Activated CD4-positive, alpha-beta T cell treated with anti-CD3 and anti-CD28 coated beads, Interleukin-2, amount 50 U/mL, for 24 hours (primary cell): ENCODE results near the gene ESPNL.

Experiments used
- DNase-seq, 2 donors: peaks; one replicate each; pipeline ENCODE4 v3.0.0-alpha.2; 2020; ENCODE audit warnings: low read depth in 1 of 2, low spot score in 1 of 2

Gene ESPNL

DNA sequence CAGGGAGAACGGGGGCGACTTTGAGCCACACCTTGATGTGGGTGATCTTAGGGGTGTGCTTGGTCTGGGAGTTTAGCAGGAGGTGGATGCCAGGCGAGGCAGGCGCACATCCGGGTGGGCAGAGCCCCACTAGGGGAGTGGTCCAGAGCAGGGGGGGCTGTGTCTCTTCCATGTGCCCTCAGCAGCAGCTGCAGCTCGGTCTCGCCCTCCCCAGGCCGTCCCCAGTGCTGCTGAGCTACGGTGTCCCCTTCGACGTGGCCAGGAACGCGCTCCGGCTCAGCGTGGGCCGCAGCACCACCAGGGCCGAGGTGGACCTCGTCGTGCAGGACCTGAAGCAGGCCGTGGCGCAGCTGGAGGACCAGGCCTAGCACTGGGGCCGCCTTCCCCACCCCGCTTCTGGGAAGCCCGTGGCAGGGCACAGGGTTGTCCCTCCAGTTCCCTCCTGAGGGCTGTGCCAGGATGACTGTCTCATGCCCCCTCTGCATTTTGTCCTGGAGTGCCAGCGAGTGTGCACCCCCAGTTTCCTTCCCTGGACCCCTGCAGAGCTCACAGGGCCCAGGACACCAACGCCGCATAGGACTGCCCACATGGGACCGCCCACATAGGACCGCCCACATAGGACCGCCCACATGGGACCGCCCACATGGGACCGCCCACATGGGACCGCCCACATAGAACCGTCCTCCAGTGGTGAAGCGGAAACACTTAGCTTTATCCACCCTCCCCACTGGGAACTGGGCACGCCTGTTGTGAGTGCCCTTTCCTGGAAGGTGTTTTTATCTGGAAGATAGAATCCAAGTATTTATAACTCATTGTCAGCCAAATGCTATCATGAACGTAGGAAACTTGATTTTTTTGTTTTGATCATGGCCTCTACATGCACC, 1.9 kb upstream of the ESPNL start:
- DNase-seq = no peak

DNA sequence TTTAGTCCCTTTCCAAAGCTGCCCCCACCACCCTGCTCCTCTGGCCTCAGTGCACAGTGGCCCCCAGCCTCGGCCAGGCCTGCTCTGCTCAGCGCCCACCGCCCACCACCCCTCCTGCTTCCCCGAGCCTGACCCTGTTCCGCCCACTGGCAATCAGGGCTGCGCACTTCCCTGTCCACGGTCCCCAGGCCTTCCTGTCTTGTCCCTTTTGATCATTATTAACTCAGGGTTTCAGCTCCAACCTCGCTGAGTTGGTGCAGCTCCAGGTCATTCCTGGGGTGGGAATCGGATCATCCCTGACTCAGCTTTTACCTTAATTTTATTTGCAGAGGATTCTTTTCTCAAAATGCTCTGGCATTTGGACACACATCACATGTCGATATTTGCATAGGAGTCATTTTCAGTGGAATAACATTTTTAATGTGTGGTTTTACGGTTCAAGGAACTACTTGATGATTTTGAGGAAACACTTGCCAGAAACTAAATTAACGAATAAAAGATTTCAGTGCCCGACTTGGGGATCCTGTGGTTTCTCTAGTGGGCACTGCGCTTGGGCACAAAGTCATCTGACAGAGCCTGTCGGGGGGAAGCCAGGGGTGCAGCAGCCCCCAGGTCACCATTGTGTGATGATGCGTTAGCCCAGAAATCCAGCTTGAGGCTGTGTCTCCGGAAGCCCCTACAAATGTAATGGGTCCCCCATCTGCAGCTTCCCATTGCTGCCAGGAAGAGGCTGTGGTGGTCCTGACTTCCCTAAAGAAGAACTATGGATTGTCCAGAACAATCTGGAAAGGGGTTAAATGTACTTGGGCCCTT, 1.0 kb upstream of the ESPNL start:
- no peak for DNase-seq

DNA sequence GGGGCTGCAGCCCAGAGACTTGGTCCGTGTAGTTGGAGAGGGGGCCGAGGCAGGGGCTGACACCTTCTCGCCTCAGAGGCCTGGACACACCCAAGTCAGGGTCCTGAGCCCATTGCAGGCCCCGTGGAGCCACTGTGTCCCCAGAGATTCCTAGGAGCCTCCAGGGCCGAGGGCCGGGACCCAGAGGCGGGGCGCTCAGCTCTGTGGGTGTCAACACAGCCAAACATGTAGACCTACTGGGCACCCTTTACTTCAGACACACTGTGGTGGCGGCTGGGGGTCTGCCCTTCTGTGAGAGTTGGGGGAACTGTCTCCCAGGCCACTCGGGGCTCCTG, 459 bp upstream of the ESPNL start:
- no peak for DNase-seq

DNA sequence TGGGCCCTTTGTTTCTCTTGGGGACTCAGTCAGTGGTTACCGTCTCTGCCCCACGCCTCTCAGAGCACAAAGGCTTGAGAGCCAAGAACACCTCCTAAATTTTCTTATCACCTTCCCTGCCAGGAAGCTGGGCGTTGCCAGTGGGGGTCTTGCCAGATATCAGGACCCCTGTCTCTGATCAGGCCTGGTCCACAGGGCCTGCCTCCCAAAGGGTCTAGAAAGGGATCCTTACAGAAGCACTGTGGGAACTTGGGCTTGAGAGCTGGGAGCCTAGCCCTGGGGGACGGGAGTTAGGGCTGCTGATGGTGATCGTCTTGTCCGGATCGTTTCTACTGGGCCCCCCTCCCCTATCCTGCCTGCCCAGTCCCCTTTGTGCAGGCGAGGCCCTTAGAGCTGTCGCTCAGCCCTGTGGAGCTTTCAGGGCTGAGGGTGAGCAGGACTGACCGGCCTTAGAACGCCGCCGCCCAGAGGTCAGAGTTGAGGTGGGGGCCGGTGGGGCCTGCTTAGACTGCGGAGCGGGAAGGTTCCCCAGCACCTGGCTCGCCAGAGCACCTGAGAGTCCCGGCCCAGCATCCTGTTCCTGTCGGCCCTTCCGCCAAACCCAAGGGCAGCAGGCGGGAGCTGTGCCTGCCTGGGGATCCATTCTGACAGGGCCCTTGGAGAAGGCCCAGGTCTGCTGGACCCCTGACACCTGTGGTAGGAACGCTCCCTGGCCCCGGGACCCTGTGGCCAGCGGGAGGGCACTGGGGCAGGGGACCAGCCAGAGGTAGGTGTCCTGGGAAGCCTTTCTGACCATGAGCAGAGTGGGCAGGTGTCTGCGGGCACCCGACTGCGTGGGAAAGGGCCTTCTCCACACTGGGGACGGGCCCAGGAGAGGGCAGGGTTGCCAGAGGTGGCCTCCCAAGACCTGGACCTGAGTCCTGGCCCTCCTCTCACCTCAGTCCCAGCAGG, 956 bp downstream of the ESPNL start:
- DNase-seq = no peak

DNA sequence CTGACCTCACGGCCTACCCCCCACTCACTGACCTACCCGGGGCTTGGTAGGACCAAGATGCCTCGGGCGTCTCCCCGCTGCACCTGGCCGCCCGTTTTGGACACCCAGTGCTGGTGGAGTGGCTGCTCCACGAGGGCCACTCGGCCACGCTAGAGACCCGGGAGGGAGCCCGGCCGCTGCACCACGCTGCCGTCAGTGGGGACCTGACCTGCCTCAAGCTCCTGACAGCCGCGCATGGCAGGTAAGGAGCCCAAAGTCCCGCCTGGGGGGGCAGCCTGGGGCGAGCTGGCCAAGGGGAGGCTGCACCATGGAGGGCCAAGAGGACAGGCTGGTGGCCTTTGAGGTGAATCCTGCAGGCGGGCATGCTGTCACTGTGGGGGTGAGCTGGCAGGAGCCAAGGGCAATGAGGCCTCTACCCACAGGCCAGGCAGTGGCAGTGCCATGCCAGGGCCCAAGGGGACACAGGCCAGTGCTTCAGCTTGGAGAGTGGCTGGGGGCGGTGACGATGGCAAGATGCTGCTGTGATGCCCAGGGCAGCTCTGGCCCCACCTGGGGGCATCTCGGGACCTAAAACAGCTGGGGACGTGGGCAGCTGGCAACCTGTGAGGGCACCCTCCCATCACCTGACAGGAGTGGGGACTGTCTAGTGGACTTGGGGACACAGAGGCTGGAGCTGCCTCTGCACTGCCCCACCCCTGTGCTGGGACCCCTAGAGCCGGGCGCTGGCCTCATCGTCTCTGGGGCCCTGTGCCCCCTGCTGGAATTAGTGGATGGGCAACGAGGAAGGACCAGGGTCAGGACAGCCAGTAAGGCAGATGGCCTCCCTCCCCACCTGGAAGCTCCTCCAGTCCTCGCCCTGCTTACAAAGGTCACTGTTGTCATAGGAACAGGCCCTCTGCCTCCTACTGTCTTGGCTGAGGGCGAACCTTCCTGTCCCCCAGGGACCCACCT, 2.0 kb downstream of the ESPNL start:
- DNase-seq = no peak

DNA sequence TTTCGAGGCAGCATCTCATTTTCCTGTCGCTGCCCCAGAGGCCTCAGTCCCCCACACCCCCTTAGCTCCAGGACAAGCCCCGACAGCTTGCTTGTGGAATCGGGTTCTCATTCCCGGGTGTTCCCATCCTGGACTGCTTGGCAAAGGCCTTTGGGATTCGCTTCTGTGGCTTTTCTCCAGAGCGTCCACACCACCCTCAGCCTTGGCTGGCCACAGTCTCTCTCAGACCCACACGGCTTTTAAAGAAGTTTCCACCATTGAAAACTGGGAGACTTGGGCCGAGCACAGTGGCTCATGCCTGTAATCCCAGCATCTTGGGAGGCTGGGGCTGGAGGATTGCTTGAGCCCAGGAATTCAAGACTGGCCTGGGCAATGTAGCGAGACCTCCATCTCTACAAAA, 2.7 kb downstream of the ESPNL start:
- no peak for DNase-seq

DNA sequence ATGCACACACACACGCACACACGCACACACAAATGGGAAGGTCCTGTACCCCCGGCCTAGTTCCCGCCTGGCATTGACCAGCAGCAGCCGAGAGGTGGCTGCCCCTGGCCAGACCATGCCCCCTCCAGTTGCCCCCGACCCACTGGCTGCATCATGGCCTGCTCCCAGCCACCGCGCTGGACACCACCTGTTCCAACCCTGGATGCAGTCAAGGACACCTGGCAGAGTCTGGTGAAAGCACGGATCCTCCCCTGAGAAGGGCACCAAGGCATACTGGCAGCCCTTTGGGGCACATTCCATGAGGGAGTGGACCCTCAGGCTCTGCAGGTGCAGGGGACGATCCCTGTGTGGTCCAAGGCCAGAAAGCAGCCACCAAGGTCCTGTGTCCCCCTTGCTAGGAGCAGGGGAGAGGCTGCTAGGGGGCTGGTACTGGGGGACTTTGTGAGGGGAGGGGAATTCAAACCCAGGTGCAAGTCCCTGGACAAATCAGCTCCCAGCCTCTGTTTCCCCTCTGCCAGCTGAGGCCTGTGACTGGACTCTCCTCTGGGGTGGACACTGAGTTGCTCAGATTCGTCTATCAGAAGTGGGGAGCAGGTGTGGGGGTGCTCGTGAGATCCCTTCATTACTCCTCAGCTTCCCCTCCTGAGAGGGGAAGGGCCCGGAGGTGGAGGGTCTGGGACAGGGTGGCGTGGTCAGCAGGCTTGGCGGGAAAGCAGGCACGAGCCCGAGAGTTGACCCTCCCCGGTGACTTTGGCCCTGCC, 3.5 kb downstream of the ESPNL start:
- DNase-seq = no peak

DNA sequence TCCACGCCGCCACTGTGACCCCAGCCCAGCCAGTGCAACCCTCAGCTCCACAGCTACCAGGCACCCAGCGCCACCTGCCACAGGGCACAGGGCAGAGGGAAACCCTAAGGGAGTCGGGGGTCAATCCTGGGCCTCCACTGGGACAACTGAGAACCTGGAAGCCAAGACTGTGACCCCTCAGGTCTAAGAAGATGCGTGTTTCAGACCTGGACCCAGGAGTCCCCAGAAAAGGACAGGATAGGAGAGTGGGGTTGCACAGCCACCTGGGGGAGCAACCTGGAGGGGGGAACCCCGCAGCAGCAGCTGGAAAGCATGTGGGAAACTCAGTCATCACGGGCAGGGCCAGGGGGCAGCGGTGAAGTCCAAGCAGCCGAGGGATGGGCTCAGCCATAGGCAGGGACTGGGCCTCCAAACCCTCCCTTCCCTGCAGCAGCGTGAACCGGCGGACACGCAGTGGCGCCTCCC, 4.1 kb downstream of the ESPNL start:
- no peak for DNase-seq

DNA sequence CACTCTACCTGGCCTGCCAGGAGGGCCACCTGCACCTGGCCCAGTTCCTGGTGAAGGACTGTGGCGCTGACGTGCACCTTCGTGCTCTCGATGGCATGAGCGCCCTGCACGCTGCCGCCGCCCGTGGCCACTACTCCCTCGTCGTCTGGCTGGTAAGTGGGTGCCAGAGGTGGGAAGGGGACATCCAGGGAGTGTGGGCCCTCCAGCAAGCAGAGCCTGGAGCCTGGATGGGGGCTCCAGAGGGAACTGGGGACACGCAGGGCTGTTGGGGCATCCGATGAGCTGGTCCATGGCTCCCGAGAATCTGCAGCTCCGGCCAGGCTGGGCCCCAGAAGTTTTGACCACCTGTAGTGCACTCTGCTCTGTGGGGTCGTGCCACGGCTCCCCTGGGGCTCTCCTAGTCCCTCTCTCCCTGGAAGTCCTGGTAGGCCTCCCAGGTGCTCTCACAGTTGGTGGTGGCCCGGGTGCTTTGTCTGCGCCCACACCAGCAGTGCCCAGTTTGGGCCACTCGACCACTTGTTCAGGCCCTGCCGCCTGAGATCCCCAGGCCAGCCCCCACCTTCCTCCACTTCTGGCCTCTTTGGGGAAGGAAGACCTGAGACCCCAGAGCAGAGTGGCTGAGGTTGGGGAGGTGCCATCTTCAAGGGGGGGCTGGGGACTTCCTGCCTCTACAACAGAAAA, 4.7 kb downstream of the ESPNL start:
- no peak for DNase-seq

DNA sequence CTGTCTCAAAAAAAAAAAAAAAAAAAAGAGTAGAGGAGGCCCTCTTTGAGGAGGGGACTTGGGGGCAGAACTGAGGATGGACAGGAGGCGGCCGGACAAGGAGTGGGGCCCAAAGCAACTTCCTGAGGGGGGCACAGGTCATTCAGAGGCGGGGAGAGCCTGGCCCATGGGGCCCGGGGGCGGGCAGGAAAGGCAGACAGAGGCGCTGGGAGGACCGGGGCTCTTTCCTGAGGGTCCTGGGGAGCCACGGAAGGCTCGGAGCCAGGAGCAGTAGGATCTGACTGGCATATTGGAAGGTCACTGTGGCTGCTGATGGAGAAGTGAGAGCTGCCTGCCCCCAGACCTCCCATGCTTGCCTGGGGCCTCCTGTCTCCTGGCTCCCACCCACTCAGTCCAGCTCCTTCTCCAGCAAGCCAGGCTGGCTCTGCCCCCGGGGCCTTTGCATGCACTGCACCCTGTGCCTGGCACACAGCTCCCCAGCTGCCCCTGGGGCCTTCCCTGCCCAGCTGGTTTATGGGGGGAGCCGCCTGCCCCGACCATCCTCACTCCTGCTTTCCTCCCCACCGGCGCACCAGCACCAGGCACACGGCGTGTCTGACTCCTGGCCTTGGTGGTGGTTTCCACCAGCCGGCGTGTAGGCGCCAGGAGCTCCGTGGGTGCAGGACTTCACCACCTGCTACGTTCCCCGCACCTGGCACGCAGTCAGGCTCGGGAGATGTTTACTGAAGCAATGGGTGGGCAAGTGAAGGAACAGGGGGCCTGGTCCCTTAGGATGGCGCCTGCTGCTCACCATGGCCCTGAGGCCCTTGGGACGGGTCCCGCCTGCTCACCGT, 5.6 kb downstream of the ESPNL start:
- DNase-seq = no peak

DNA sequence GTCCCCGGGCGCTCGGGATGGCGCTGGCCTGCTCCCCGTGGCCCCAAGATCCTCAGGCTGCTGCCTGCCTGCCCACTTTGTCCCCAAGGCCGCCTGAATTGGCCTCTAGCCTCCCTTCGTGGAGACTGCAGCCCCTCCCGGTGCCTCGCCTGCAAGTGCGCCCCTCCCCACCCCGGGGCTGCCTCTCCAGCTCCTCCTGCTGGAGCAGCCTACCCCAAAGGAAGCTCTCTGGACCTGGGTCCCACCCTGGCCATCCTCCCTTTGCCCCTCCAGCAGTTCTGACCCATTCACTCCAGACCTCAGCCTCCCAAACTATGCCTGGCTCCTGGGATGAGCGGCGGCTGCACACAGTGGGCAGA, 6.2 kb downstream of the ESPNL start:
- no peak for DNase-seq

DNA sequence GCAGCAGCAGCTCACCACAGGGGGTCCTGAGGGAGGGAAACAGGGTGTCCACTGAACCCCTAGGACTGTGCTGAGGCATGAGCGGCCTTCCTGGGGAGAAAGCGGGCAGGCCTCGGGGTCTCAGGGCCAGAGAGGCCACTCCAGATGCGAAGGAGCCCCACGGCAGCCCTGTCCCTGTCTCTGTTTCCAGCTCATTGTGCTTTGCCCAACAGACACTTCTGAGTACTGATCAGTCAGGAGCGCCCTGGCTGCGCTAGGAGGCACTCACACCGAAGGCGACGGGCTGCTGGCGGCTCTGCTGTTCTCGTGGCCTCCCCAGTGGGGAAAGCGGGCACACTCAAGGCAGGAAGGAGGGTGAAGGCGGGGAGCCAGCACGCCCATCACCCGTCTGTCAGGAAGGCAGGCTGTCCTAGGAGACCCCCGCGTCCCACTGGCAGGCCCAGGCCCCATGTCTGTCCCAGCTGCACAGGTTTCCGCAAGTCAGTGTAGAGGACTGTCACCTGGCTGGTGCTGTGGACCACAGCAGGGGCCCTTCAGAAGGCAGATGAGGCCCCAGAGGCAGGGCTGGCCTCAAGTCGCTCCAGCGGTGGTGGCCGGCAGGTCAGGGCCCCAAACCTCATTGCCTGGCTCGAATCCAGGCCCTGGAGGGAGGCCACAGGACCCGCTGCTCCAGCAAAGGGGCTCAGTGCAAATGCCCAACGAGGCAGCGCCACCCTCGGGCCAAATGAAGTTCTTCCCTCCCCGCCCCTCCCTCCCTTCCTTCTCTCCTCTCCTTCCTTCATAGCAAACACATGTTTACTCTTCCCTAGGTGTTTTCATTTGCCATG, 6.8 kb downstream of the ESPNL start:
- no peak for DNase-seq

DNA sequence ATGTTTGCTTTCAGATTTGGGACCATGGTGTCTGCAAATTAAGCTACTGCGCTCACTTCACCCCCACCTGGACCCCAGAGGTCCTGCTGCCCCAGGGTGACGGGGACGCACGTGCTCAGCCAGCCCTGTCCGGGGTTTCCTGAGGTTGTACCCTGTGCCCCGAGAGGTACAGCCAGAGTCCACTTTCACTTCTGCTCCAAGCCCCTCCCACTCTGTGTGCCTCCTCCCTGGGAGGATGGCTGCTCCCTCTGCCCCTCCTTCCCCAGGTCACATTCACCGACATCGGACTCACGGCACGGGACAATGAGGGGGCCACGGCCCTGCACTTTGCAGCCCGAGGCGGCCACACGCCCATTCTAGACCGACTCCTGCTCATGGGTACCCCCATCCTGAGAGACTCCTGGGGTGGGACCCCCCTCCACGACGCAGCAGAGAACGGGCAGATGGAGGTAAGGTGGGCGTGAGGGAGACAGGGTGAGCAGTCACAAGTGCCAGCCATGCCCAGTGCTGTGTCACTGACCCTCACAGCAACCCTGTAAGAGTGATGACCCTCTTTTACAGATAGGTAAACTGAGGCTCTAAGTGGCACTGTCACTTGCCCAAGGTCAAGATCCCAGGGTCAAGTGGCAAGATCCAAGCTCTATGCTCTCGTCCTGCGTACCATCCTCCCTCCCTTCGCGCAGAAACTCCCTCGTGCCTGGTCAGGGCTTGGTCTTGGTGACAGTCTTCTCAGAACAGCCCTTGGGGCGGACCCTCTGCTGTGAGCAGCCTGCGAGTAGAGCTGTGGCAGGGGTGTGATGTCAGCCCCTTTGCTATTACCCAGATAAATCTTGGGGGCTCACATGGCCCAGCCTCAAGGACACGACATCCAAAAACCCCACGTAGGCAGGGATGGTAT, 7.6 kb downstream of the ESPNL start:
- DNase-seq = no peak

DNA sequence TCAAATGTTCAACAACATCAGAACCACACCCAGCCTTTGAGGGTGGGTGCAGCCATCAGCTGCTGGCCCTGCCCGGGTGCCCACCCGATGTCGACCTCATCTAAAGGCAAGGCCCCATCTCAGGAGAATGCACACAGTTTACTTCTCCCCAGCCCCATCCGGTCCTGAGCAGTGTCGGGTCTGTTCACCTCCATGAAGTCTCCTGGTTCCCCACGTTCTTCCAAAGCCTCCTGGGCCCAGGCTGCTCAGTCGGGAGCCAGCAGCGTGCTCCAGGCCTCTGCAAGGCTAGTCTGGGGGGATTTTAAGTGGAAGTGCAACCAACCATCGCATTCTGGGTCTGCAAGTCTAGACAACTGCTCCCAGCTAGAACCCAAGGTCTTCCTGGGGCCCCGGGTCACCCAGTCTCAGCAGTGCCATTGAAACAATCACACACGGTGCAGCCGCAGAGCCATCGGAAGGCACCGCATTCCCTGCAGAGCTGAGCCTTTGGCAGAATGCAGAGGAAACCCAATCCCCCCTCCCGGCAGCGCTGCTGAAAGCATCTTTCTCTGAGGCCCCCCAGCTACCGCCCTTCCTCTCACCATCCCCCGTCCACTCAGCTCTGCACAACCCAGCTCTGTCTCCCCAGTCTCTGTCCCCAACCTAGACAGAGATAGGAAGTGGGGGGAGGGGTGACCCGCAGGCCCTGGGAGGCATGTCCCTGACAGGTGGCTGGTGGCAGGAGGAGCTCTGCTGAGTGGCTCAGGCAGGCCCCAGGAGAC, 8.5 kb downstream of the ESPNL start:
- DNase-seq = no peak

DNA sequence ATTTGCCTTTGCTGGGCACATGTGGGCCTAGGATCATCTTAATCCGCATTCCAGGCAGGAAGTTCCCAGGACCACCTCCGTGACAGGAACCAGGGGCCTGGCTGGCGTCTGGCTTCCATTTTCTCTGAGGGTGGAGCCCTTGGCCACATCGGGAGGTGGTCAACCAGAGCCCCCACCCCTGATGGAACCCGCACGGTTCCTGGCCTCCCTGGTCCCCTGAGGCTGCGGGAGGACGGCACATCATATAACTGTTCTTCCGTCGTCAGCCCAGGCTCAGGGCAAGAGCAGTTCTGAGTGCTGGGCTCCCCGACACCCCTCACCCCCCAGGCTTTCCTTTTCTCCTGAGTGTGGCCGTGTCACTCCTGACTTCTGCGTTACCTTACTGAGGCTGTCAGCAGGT, 13.5 kb downstream of the ESPNL start:
- DNase-seq = no peak
